Measurements from ENCODE around the gene NIPA2.
"Not testable (repeated sequence)": the region's sequence is repeated elsewhere in the genome, so short reads cannot be mapped to it uniquely, and the experiment has no call there.

The NIPA2 gene

DNA sequence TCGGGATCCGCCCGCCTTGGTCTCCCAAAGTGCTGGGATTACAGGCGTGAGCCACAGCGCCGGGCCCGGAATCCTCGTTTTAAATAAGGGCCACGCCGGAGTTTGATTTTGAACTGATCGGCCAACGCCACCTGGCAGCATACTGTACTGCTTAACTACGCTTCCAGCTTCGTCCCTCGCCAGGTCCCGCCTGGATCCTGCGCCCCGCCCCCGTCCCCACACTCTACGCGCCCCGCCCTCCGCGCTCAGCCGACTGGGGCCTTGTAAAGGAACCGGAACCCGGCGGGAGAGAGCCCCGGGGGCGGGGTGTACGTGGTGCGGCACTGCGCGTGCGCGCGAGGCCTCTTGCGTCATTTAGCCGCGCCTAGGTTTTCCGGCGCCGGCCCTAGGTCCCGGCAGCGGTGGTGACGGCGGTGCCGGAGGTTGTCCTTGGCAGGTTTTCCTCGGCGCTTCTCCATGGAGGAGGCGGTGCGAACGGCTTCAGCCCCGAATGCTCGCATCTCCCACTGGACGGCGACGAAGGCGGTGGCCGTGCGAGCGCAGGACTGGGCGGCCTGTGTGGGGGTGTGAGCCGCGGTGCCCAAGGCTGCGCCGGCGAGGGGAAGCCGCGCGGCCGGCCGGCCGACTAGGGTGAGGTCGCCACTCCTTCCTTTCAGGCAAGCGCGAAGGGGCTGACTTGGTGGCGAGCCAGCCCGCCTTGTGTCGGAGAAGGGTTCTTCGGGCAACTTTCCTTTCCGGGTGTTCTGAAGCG, at the start of gene NIPA2:
TSS of gene NIPA2 (plus strand) at position 375 of the 751 bp plus-strand sequence. CDS start 13,066 bp downstream, outside the sequence.
- DNase-seq (ENCODE audit: low read depth): peak; percentile 97

DNA sequence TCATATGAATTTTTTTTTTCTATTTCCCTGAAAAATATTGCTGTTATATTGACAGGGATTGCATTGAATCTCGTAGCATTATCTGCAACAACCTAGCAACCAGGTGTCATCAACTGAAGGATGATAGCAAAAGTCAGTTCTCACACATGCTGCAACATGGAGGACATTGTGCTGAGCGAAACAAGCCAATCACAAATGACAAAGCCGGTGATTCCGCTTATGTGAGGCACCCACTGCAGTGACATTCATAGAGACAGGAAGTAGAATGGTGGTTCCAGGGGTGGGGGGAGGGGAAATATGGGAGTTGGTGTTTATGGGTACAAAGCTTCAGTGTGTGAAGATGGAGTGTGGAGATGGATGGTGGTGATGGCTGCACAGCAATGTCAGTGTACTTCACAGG, 44.4 kb upstream of the NIPA2 start:
- no peak for DNase-seq (ENCODE audit: low read depth)

DNA sequence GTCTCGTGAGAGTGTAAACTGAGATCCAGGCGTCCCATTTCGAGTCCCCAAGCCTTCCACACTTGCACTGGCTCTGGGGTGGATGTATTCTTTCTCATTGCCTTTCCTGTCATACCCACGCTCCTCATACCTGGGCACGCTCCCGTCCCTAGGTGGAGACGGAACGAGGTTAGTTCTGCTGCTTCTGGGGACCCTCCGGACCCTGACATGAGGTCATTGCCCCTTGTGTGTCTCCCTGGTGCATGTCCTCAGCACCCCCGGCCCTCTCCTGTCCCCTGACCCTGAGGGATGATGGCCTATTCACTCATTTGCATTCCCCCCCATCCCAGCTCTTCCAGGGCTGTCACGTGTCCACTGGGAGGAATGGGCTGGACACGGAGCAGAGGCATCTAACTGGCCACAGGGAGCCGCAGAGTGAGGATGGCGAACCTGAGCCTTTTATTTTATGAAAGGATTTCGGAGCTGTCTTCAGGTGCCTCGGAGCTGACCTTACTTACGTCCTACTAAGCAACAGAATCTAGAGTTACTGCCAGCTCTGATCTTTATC, 43.8 kb upstream of the NIPA2 start:
- no peak for DNase-seq (ENCODE audit: low read depth)

DNA sequence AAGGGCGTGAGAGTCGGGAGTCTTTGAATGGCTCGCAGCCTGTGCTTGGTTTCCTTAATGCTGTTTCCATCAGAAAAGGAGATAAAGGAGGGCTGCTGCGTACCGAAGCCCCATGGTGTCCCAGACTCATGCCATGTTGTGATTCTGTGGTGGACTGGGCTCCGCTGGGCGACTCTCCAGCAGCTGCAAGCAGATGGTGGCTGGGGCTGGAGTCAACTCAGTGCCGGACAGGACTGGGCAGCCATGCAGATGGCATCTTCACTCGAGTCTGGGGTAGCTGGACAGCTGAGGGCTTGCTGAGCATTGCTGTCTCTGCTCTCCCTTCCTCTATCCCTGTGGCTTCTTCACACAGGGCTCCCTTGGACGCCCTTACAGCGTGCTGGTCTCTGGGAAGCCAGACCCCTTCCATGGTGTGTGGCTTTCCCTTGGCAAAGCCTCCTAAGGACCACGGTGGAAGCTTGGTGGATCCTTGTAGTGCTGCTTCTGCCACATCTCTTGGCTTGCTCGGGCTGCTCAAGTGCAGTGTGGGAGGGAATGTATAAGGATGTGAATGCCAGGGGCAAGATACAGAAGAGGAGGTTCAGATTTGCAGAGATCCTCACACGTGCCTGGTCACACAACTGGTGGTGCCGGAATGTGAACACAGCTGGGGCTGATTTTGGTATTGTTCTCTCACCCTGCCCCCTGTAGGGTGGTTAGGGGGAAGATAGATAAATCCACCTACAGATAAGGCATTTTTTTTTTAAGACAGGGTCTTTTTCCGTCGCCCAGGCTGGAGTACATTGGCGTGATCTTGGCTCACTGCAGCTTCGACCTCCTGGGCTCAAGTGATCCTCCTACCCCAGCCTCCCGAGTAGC, 43.0 kb upstream of the NIPA2 start:
- no peak for DNase-seq (ENCODE audit: low read depth)

DNA sequence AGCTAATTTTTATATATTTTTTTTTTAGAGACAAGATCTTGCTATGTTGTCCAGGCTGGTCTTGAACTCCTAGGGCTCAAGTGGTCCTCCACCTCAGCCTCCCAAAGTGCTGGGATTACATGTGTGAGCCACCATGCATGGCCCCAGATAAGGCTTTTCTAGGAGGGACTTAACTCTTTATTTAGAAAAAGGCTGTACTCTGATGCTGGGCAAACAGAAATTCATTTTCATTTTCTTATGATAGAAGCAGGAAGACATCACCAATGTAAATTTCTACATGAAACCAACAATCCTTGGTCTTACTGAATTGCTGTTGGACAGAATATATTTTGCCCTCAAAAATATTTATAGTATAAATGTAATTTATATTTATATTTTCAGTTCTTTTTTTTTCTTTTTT, 42.4 kb upstream of the NIPA2 start:
- DNase-seq (ENCODE audit: low read depth): no peak

DNA sequence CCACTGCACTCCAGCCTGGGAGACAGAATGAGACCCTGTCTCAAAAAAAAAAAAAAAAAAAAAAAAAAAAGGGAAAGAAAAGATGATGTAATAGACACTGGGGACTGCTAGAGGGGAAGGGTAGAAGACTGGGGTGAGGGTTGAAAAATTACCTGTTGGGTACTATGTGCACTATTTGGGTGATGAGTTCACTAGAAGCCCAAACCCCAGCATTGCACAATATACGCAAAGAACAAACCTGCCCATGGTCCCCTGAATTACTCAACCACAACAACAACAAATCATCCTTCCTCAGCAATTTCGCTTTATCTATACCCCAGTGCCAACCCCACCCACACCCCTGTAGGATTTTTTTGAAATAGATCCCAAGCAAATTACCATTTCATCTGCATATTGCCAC, 38.6 kb upstream of the NIPA2 start:
- DNase-seq (ENCODE audit: low read depth): no peak

DNA sequence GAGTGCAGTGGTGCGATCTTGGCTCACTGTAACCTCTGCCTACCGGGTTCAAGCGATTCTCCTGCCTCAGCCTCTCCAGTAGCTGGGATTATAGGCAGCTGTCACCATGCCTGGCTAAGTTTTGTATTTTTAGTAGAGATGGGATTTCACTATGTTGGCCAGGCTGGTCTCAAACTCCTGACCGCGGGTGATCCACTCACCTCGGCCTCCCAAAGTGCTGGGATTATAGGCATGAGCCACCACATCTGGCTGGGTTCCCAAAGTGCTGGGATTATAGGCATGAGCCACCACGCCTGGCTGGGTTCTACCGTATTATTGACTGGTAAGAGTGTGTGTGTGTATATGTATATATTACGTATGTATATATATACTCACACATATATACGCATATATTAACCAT, 35.5 kb upstream of the NIPA2 start:
- DNase-seq (ENCODE audit: low read depth): not testable (repeated sequence)

DNA sequence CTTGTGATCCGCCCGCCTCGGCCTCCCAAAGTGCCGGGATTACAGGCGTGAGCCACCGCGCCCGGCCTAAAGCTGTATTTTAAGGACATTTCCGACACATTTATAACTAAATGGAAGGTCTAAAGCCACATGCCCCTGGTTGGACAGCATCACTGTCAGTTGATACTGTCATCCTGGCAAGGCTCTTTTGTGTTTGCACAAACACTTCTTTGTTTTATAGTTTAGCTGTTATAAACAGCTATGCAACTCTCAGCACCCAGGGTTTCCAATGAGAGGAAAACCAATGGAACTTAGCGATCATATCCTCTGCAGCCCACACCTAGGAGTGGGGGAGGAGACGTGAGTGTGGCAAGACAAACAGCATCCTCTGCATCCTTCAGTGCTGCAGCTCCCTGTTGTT, 32.3 kb upstream of the NIPA2 start:
- DNase-seq (ENCODE audit: low read depth): no peak

DNA sequence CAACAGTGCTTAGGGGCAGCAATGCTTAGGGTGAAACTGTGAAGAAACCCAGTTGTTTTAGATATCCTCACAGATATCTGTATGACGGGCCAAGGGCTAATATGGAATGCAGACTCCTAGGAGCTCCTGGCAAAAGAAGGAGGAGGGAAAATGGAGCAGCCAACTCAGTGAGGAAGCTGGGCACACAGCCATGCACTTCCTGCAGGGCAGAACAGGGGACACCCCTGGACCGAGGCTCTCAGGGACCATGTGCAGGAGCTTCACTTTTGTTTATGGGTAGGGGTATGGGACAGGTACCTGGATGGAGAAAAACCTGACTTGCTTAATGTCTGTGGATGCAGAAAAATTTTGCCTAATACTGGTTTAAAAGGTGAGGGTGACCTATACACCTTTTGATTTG, 31.8 kb upstream of the NIPA2 start:
- DNase-seq (ENCODE audit: low read depth): no peak

DNA sequence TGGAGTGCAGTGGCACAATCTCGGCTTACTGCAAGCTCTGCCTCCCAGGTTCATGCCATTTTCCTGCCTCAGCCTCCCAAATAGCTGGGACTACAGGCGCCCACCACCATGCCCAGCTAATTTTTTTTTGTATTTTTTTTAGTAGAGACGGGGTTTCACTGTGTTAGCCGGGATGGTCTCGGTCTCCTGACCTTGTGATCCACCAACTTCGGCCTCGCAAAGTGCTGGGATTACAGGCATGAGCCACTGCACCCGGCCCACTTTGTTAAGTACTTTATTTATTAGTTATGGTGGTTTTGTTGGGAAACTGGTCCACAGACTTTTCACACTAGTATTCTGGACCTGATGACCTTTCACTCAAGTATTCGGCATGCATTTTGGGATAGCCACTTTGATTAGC, 30.6 kb upstream of the NIPA2 start:
- not testable (repeated sequence) for DNase-seq (ENCODE audit: low read depth)

DNA sequence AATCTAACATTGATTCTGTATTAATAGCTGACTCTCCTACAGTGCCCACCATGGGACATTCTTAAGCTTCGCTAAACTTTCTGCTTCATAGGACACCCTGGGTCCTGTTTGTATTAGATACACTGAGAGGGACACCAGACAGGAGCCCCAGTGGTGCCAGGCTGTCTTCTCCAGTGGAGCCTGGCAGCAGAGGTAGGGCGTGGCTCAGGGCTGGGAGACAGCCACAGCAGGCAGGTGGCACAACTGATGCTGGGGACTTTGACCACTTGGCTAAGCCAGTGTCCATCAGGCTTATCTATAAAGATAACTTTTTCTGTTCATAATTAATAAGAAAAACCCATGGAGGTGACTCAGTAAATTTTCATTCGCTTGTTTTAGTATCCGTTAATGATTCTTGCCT, 30.2 kb upstream of the NIPA2 start:
- no peak for DNase-seq (ENCODE audit: low read depth)

DNA sequence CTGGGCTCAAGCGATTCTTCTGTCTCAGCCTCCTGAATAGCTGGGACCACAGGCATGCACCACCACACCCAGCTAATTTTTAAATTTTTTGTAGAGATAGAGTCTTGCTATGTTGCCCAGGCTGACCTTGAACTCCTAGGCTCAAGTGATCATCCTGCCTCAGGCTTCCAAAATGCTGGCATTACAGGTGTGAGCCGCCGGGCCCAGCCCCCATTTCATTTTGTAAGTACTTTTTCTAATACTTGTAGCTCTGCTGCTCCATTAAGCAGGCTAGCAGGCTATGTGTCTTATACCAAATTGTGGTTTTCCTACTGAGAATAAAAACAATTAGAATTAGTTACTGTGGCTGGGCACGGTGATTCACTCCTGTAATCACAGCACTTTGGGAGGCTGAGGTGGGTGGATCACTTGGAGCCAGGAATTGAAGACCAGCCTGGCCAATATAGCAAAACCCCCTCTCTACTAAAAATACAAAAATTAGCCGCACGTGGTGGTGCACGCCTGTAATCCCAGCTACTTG, 29.6 kb upstream of the NIPA2 start:
- no peak for DNase-seq (ENCODE audit: low read depth)

DNA sequence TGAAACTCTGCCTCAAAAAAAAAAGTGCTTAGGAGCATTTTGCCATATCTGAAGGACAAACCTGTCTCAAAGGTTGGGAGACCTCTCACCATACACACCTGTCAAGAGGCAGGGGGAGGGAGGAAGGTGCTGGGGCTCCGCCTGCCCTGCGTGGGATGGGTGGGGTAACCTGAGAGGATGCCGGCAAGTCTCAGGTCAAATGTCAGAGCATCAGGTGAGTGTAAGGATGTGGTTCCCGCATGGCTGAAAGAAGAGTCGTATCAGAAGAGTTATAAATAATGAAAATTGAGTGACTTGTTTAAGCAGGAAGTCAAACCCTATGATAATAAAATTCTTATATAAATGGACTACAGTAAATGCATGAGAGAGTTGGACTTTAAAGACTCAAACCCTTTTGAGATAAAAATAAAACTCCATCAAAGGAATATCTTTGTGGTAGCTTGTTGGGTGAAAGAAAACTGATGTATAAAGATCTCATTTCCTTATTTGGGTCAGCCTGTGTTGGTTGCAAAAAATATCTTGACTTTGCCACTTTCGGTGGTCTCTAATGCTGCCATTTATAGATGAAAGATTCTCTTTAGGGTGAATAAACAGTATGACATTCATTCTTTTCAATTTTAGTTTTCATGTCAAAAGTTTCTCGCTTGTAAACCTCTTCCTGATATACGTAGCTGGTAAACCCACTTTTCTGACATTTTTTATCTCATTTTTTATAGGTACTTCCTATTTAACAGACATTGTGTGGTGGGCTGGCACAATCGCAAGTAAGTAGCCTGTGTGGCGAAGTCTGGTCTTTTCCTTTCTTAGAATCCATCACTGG, 28.2 kb upstream of the NIPA2 start:
- DNase-seq (ENCODE audit: low read depth): no peak

DNA sequence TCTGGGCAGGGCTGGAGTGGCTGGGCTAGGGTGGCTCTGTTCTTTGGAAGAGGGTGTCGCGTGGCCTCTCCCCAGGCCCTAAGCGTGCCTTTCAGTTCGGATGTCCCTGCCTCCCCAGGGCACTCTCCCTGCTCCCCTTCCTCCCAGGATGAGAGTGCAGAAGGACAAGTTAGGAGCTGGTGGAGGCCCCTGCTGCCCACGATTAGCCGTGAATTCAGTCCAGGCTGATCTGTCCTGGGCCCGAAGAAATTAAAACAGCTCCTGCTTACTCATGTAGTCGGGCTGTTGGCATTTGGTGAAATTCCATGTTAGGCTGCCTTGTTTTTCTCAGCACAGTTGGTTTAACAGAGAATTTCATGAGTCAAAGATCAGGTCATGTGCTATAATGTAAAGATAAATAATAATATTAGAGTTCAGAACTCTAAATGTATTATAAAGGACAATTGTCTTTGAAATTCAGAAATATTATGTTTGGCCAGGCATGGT, 27.6 kb upstream of the NIPA2 start:
- DNase-seq (ENCODE audit: low read depth): no peak

DNA sequence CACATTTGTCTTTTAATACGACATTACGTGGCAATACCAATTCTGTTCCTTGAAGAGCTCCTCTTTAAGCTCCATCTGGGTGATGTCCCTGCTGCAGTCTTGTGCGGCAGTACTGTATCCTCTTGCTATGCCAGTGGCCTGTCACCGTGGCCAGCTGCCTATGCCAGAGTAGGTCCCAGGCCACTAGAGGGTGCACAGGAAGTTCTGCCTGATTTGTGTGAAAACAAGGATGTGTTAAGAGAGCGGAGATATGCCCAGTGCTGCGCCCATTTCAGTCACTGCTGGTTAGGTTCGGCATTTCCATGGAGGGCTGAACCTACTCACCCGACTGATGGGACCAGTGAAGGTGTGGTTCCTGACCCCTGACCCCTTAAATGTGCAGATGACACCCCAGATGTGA, 26.8 kb upstream of the NIPA2 start:
- DNase-seq (ENCODE audit: low read depth): no peak

DNA sequence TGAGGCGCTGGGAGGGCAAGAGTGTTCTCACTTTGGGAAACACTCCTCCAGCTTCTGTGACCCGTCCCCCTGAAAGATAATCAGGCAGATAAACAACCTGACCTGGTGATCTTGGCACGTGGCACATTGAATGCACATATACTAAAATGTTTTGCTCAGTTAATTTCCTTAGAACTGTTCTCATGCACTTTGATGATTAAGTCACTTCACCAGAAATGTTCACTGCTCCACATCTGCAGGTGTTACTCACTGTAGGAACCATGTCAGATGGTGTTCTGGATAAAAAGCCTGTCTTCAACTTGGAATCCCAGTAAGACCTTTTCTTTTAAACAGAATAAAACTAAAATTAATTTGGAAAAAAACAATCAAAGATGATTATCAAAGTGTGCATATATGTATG, 24.6 kb upstream of the NIPA2 start:
- no peak for DNase-seq (ENCODE audit: low read depth)

DNA sequence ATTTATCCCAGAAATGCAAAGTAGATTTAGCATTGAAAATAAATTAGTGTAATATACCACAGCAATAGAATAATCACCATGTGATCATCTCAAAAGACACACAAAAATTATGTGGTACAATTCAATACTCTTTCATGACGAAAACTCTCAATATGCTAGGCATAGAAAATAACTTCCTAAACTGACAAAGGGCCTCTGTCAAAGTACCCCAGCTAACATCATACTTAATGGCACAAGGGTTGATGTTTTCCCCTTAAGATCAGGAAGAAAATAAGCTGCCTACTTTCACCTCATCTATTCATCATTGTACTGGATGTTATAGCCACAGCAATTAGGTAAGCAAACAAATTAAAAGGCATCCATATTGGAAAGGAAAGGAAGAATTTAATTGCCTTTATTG, 22.7 kb upstream of the NIPA2 start:
- no peak for DNase-seq (ENCODE audit: low read depth)

DNA sequence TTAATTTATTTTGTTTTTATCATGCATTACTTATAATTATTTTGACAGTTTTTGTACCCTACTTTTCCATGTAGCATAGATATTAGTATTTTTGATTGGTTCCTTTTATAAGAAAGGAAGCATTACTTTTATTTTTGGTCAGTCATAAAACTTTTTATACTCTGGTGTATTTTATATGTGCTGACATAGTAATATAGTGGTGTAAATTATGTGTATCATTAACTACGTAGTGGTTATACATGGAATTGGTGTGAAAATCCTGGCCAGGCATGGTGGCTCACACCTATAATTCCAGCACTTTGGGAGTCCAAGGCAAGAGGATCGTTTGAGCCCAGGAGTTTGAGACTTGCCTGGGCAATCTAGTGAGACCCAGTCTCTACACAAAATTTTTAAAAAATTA, 18.8 kb upstream of the NIPA2 start:
- DNase-seq (ENCODE audit: low read depth): no peak

DNA sequence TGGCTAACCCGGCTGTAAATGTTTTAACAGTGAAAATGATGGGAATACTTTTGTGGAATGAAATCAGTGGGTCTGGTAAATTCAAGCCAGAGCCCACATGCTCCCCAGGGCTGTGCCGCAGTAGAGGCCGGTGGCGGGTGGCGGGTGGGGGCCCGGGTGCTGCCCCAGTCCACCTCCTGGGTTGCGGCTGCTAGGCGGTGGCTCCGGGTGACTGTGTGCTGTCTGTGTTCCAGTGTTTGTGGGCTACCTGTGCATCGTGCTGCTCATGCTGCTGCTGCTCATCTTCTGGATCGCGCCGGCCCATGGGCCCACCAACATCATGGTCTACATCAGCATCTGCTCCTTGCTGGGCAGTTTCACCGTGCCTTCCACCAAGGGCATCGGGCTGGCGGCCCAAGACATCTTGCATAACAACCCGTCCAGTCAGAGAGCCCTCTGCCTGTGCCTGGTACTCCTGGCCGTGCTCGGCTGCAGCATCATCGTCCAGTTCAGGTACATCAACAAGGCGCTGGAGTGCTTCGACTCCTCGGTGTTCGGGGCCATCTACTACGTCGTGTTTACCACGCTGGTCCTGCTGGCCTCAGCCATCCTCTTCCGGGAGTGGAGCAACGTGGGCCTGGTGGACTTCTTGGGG, 14.9 kb upstream of the NIPA2 start:
- DNase-seq (ENCODE audit: low read depth): no peak

DNA sequence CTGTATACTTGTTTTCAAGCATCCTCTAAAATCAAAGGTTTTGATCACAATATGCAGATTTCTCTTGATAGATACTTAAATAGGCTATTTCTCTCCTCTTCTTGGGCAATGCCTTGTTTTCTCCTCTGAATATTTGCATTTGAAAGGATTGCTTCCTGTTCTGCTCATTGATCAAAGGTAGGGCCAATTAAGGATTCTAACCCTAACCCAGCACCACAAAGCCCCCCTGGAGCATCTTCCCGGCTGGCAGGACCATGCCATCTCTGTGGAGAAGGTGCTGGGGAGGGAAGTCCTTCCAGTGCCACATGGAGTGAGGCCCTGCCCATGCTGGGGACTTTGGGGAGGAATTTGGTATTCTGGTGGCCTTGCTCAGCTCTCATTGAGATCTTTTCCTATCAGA, 11.3 kb upstream of the NIPA2 start:
- DNase-seq (ENCODE audit: low read depth): no peak

DNA sequence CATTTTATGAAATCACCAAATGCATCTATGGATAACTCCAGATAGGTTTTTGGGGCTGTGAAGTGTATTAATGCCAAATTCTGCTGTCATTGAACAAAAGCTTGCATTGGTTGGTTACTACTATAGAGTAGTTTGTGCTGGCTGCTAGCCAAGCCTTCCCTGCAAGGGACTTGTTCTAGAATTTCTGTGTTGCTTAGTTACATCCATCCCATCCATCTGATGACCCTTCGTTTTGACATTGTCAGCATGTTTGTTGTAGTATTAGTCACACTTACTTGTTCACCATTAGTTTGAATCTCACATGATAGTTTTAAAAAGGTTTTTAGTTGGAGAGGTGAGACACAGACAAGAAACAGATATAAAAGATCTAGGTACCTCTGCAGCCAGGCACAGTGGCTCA, 7.0 kb upstream of the NIPA2 start:
- no peak for DNase-seq (ENCODE audit: low read depth)
